Measurements from ENCODE around the gene NFKB2.

NFKB2 gene

GRCh38 chr10:102434394-102435132 lies 39.1 kb downstream of the NFKB2 start:
- no peak overlapping the region for H3K9ac ChIP-seq
- no peaks in the 10 kb centered on the region for H3K36me3 ChIP-seq (ENCODE audit: insufficient read depth)
- H3K4me2 ChIP-seq = no peak overlapping the region
- no peak overlapping the region for H3K27ac ChIP-seq
- H2AFZ ChIP-seq (ENCODE audit: low read depth) = no peak overlapping the region
- peaks cover 15% of the 10 kb centered on the region for H3K4me1 ChIP-seq (ENCODE audit: low read depth, poor library complexity, severe bottlenecking)
- H3K4me3 ChIP-seq (IDR thresholded peaks at IDR 0.05; ENCODE audit: insufficient read depth, low read depth, low read length) = no peak overlapping the region
- H3K27me3 ChIP-seq (ENCODE audit: insufficient read depth, low read depth) = peaks cover 12% of the 10 kb centered on the region; the same call in 1 of the 2 replicates
- no peaks in the 10 kb centered on the region for H4K20me1 ChIP-seq (ENCODE audit: insufficient read depth)
- no peaks in the 10 kb centered on the region; the same call in 1 of the 2 replicates for H3K79me2 ChIP-seq (ENCODE audit: insufficient read depth, low read depth)
- TF ChIP-seq CTCF (conservative IDR thresholded peaks at IDR 0.05; ENCODE audit: low read depth, low read length) = no peak

GRCh38 chr10:102435133-102435497 lies 39.6 kb downstream of the NFKB2 start:
- Histone ChIP-seq H3K27me3 (ENCODE audit: insufficient read depth, low read depth) (peaks cover 12% of the 10 kb centered on the region; the same call in 1 of the 2 replicates), H3K4me1 (ENCODE audit: low read depth, poor library complexity, severe bottlenecking) (peaks cover 10% of the 10 kb centered on the region), H3K36me3 (ENCODE audit: insufficient read depth) (no peaks in the 10 kb centered on the region), H3K4me3 (IDR thresholded peaks at IDR 0.05; ENCODE audit: insufficient read depth, low read depth, low read length) (no peak overlapping the region), H3K79me2 (ENCODE audit: insufficient read depth, low read depth) (no peaks in the 10 kb centered on the region; the same call in 1 of the 2 replicates), H3K27ac (no peak overlapping the region), H4K20me1 (ENCODE audit: insufficient read depth) (no peaks in the 10 kb centered on the region), H2AFZ (ENCODE audit: low read depth) (no peak overlapping the region), H3K4me2 (no peak overlapping the region), H3K9ac (no peak overlapping the region)
- no peak for TF ChIP-seq CTCF (conservative IDR thresholded peaks at IDR 0.05; ENCODE audit: low read depth, low read length)

GRCh38 chr10:102435529-102436233 lies 40.2 kb downstream of the NFKB2 start:
- H3K9ac ChIP-seq = no peak overlapping the region
- no peak overlapping the region for H3K27ac ChIP-seq
- peaks cover 10% of the 10 kb centered on the region for H3K4me1 ChIP-seq (ENCODE audit: low read depth, poor library complexity, severe bottlenecking)
- no peak overlapping the region for H3K4me3 ChIP-seq (IDR thresholded peaks at IDR 0.05; ENCODE audit: insufficient read depth, low read depth, low read length)
- H3K27me3 ChIP-seq (ENCODE audit: insufficient read depth, low read depth) = peaks cover 12% of the 10 kb centered on the region; the same call in 1 of the 2 replicates
- H3K4me2 ChIP-seq = no peak overlapping the region
- H3K79me2 ChIP-seq (ENCODE audit: insufficient read depth, low read depth) = no peaks in the 10 kb centered on the region; the same call in 1 of the 2 replicates
- no peaks in the 10 kb centered on the region for H4K20me1 ChIP-seq (ENCODE audit: insufficient read depth)
- TF ChIP-seq CTCF (conservative IDR thresholded peaks at IDR 0.05; ENCODE audit: low read depth, low read length) = no peak
- H3K36me3 ChIP-seq (ENCODE audit: insufficient read depth) = no peaks in the 10 kb centered on the region
- H2AFZ ChIP-seq (ENCODE audit: low read depth) = no peak overlapping the region

GRCh38 chr10:102436312-102436711 lies 40.8 kb downstream of the NFKB2 start:
- Histone ChIP-seq H3K4me1 (ENCODE audit: low read depth, poor library complexity, severe bottlenecking) (peaks cover 9% of the 10 kb centered on the region), H2AFZ (ENCODE audit: low read depth) (no peak overlapping the region), H3K27ac (no peak overlapping the region), H3K4me3 (IDR thresholded peaks at IDR 0.05; ENCODE audit: insufficient read depth, low read depth, low read length) (no peak overlapping the region), H3K27me3 (ENCODE audit: insufficient read depth, low read depth) (peaks cover 12% of the 10 kb centered on the region; the same call in 1 of the 2 replicates), H3K4me2 (no peak overlapping the region), H3K36me3 (ENCODE audit: insufficient read depth) (no peaks in the 10 kb centered on the region), H3K79me2 (ENCODE audit: insufficient read depth, low read depth) (no peaks in the 10 kb centered on the region; the same call in 1 of the 2 replicates), H4K20me1 (ENCODE audit: insufficient read depth) (no peaks in the 10 kb centered on the region), H3K9ac (no peak overlapping the region)
- TF ChIP-seq CTCF (conservative IDR thresholded peaks at IDR 0.05; ENCODE audit: low read depth, low read length) = no peak
